GM19452 (cell line): ENCODE results near the gene SEC61B.
"Not testable (repeated sequence)": the region's sequence is repeated elsewhere in the genome, so short reads cannot be mapped to it uniquely, and the experiment has no call there.

Experiments
- ATAC-seq: cut with Tn5 transposase; IDR thresholded peaks from one replicate; pipeline ENCODE4 v1.9.1; 2021; ENCODE audit not compliant: unreplicated experiment

Gene SEC61B

GRCh38 chr9:99235926-99236634, 14.0 kb downstream of the SEC61B start:
- peak; percentile 97 for ATAC-seq

- no peak for ATAC-seq
Measured at GRCh38 chr9:99237356-99237755, 15.3 kb downstream of the SEC61B start.

- not testable (repeated sequence) for ATAC-seq
Measured at GRCh38 chr9:99237849-99238248, 15.8 kb downstream of the SEC61B start.

GRCh38 chr9:99238331-99238730, 16.2 kb downstream of the SEC61B start:
- no peak for ATAC-seq

GRCh38 chr9:99239341-99240060, 17.4 kb downstream of the SEC61B start:
- no peak for ATAC-seq

- no peak for ATAC-seq
Measured at GRCh38 chr9:99241106-99241505, 19.0 kb downstream of the SEC61B start.

GRCh38 chr9:99244344-99245260, 22.5 kb downstream of the SEC61B start:
- peak; percentile 96 for ATAC-seq

GRCh38 chr9:99249619-99250018, 27.5 kb downstream of the SEC61B start:
- ATAC-seq, result no peak

GRCh38 chr9:99251157-99251556, 29.1 kb downstream of the SEC61B start:
- ATAC-seq, result no peak

- peak; percentile 36 for ATAC-seq
Measured at GRCh38 chr9:99253134-99253533, 31.1 kb downstream of the SEC61B start.

- peak; percentile 83 for ATAC-seq
Measured at GRCh38 chr9:99253772-99254431, 31.8 kb downstream of the SEC61B start.

- ATAC-seq, result no peak
Measured at GRCh38 chr9:99255651-99256050, 33.6 kb downstream of the SEC61B start.

- ATAC-seq, result no peak
Measured at GRCh38 chr9:99257723-99258389, 35.8 kb downstream of the SEC61B start.

GRCh38 chr9:99259231-99259918, 37.3 kb downstream of the SEC61B start:
- ATAC-seq, result peak; percentile 49

GRCh38 chr9:99261923-99262322, 39.8 kb downstream of the SEC61B start:
- no peak for ATAC-seq

- peak; percentile 52 for ATAC-seq
Measured at GRCh38 chr9:99262949-99263418, 40.9 kb downstream of the SEC61B start.

- ATAC-seq, result no peak
Measured at GRCh38 chr9:99264070-99264680, 42.1 kb downstream of the SEC61B start.

GRCh38 chr9:99265691-99266090, 43.6 kb downstream of the SEC61B start:
- ATAC-seq, result no peak
